ENCODE measurements around the gene MAST1. TPM values are rescaled to one million over a fixed set of nuclear protein-coding genes. Genes with fewer than 3 reads are reported as not detected.
A peak's percentile ranks its signal among the peaks of the same experiment; 100 is the strongest.

MAST1 gene
- total and polyA plus RNA-seq, 2 experiments from 2014 or later = 13.9 to 19.9 TPM

GRCh38 chr19:12912571-12912970, 74.3 kb downstream of the MAST1 start:
- H3K4me1 Mint-ChIP-seq = peaks cover 25% of the 10 kb centered on the region
- Histone ChIP-seq H3K27me3 (ENCODE audit: insufficient read depth) (no peaks in the 10 kb centered on the region), H3K4me3 (peak overlapping the region; percentile 33; the same call in 1 of the 2 replicates), H3K9me2 (ENCODE audit: insufficient read depth) (no peaks in the 10 kb centered on the region), H3K36me3 (ENCODE audit: insufficient read depth) (no peaks in the 10 kb centered on the region), H3K79me2 (replicated peaks; ENCODE audit: insufficient read depth) (no peaks in the 10 kb centered on the region), H3K4me1 (ENCODE audit: insufficient read depth) (peaks cover 19% of the 10 kb centered on the region), H3K4me2 (peak overlapping the region; percentile 57), H3F3A (replicated peaks; ENCODE audit: low read depth) (peaks cover 13% of the 10 kb centered on the region), H4K20me1 (replicated peaks; ENCODE audit: insufficient read depth) (no peaks in the 10 kb centered on the region), H2AFZ (peak overlapping the region; percentile 54), H3K27ac (ENCODE audit: low read depth) (peak overlapping the region; percentile 79)
- peaks cover 20% of the 10 kb centered on the region for H3K27me3 Mint-ChIP-seq (ENCODE audit: insufficient read depth, low read depth, poor library complexity)
- TF ChIP-seq CREB1 (CRISPR knock-in tag; IDR thresholded peaks at IDR 0.05; ENCODE audit: low read depth) = no peak
- no peak for TF ChIP-seq ETS1 (IDR thresholded peaks at IDR 0.05)
- no peak for TF ChIP-seq ZNF114 (CRISPR knock-in tag; IDR thresholded peaks at IDR 0.05)
- TF ChIP-seq ZNF462 (CRISPR knock-in tag; IDR thresholded peaks at IDR 0.05) = no peak
- TF ChIP-seq CTCF (conservative IDR thresholded peaks at IDR 0.05; ENCODE audit: low read depth in 2 of 2) = no peak
- no peak for TF ChIP-seq NANOG (IDR thresholded peaks at IDR 0.05; ENCODE audit: borderline replicate concordance)
- TF ChIP-seq ZNF331 (CRISPR knock-in tag; IDR thresholded peaks at IDR 0.05; ENCODE audit: low read depth) = no peak
- no peak for TF ChIP-seq STAT1 (IDR thresholded peaks at IDR 0.05; ENCODE audit: unreplicated experiment)
- TF ChIP-seq REST (IDR thresholded peaks at IDR 0.05; ENCODE audit: unreplicated experiment) = no peak
- TF ChIP-seq POLR2AphosphoS5 (IDR thresholded peaks at IDR 0.05; ENCODE audit: low read depth) = no peak
- TF ChIP-seq JUNB (IDR thresholded peaks at IDR 0.05; ENCODE audit: unreplicated experiment) = no peak
- TF ChIP-seq EZH2 (IDR thresholded peaks at IDR 0.05; ENCODE audit: low read depth, unreplicated experiment) = no peak
- H3K4me3 Mint-ChIP-seq = peak overlapping the region; percentile 51
- no peak; the same call in 2 of the 3 replicates for ATAC-seq
- H3K9me3 Mint-ChIP-seq = no peaks in the 10 kb centered on the region
- no peaks in the 10 kb centered on the region for H3K36me3 Mint-ChIP-seq (ENCODE audit: low read depth)
- DNase-seq (ENCODE audit: low spot score) = peak; percentile 44
- H3K27ac Mint-ChIP-seq = peak overlapping the region; percentile 96

Measured in GM23338 (cell line).